HepG2 (cell line): ENCODE data around the gene AUP1. TPM values are rescaled to one million over a fixed set of nuclear protein-coding genes. Genes with fewer than 3 reads are reported as not detected.

Experiments used
- CHD2 ChIP-seq: IDR thresholded peaks from 2 replicates; pipeline ENCODE4 v1.6.1; 2011; ENCODE audit warnings: low read depth, low read length, improper control_type of control experiment
- ETV5 ChIP-seq: IDR thresholded peaks from 2 replicates; pipeline ENCODE4 v1.6.1; 2018; ENCODE audit warnings: missing biosample characterization, missing genetic modification reagents, inconsistent platforms, borderline replicate concordance
- FOXA1 ChIP-seq, 2 experiments: fragments of 450-650 bp in 1 of 2; sonication (generic) in 1 of 2; formaldehyde crosslinking in 1 of 2; IDR thresholded peaks; 2 replicates each; pipeline versions ENCODE4 v1.4.0 to v1.6.1; 2016 to 2020; ENCODE audit warnings: missing genetic modification reagents in 1 of 2
- PAF1 ChIP-seq: IDR thresholded peaks from 2 replicates; pipeline ENCODE4 v1.6.1; 2016; ENCODE audit warnings: missing genetic modification reagents, missing compliant biosample characterization
- PHF21A ChIP-seq: sonication (generic); formaldehyde crosslinking; IDR thresholded peaks from 2 replicates; pipeline ENCODE4 v1.5.0; 2020; ENCODE audit warnings: mild to moderate bottlenecking, missing genetic modification reagents
- POLR2G ChIP-seq: fragments of 200-400 bp; formaldehyde crosslinking; IDR thresholded peaks from 2 replicates; pipeline ENCODE4 v1.6.1; 2018; ENCODE audit warnings: mild to moderate bottlenecking, low read depth, low read length, moderate library complexity
- SRSF1 ChIP-seq: fragments of 200-400 bp; formaldehyde crosslinking; optimal IDR thresholded peaks from 2 replicates; pipeline ENCODE3; 2017; ENCODE audit warnings: mild to moderate bottlenecking, low read depth, low read length, moderate library complexity
- ZFP37 ChIP-seq: sonication (generic); formaldehyde crosslinking; IDR thresholded peaks from 2 replicates; pipeline ENCODE4 v1.4.0; 2020; ENCODE audit warnings: missing genetic modification reagents, borderline replicate concordance
- ZFY ChIP-seq: sonication (generic); formaldehyde crosslinking; IDR thresholded peaks from 2 replicates; pipeline ENCODE4 v1.4.0; 2020; ENCODE audit warnings: missing genetic modification reagents
- ZMYM3 ChIP-seq: sonication (generic); formaldehyde crosslinking; IDR thresholded peaks from 2 replicates; pipeline ENCODE4 v1.5.1; 2020; ENCODE audit warnings: mild to moderate bottlenecking, missing genetic modification reagents
- ZNF292 ChIP-seq: sonication (generic); formaldehyde crosslinking; IDR thresholded peaks from 2 replicates; pipeline ENCODE4 v1.8.1; 2022; ENCODE audit warnings: mild to moderate bottlenecking, low read depth, missing genetic modification reagents, borderline replicate concordance
- ZNF501 ChIP-seq: sonication (generic); formaldehyde crosslinking; IDR thresholded peaks from 2 replicates; pipeline ENCODE4 v1.5.1; 2020; ENCODE audit warnings: mild to moderate bottlenecking, moderate library complexity, missing genetic modification reagents
- ZNF768 ChIP-seq: sonication (generic); formaldehyde crosslinking; IDR thresholded peaks from 2 replicates; pipeline ENCODE4 v1.4.0; 2020; ENCODE audit warnings: missing genetic modification reagents
- ZSCAN21 ChIP-seq: sonication (generic); formaldehyde crosslinking; IDR thresholded peaks from 2 replicates; pipeline ENCODE4 v1.8.0; 2022; ENCODE audit warnings: mild to moderate bottlenecking, missing genetic modification reagents, moderate library complexity, borderline replicate concordance
- polyA plus RNA-seq, 8 experiments: library from polyadenylated mRNA; depleted of rRNA in 3 of 8; stranded (reverse) in 7 of 8; unstranded in 1 of 8; fragments of >200 nt; fragmentation: Illumina TruSeq in 4 of 8; extraction: Trizol in 4 of 8; gene quantifications; 2 replicates each; pipeline versions ENCODE4 v1.2.1 to v1.2.3, GENCODE V29; 2011 to 2016; ENCODE audit warnings: low read depth in 4 of 8, missing spikeins in 1 of 8, mixed read lengths in 1 of 8; ENCODE audit not compliant: insufficient read depth in 1 of 8
- total RNA-seq, 5 experiments: library from RNA; depleted of rRNA; stranded (reverse); fragments of >200 nt; fragmentation: Illumina TruSeq; extraction: Trizol; gene quantifications; 2 replicates each; pipeline ENCODE4 v1.2.3, GENCODE V29; 2016; ENCODE audit warnings: low read depth in 1 of 5
- TF ChIP-seq, protein P1 (sequence below), 2 experiments: fragments of 450-650 bp in 1 of 2; sonication (generic) in 1 of 2; formaldehyde crosslinking in 1 of 2; IDR thresholded peaks; 2 replicates each; pipeline versions ENCODE4 v1.6.1 to v1.8.0; 2016 to 2022; ENCODE audit warnings: antibody characterized with exemption in 1 of 2, mild to moderate bottlenecking in 1 of 2, missing genetic modification reagents in 1 of 2
- TF ChIP-seq, protein P2 (sequence below): sonication (generic); formaldehyde crosslinking; IDR thresholded peaks from 2 replicates; pipeline ENCODE4 v1.8.0; 2022; ENCODE audit warnings: missing genetic modification reagents, mild to moderate bottlenecking, moderate library complexity, borderline replicate concordance
- TF ChIP-seq, protein P3 (sequence below): sonication (generic); formaldehyde crosslinking; IDR thresholded peaks from 2 replicates; pipeline ENCODE4 v1.4.0; 2020; ENCODE audit warnings: missing genetic modification reagents

Gene AUP1
- total and polyA plus RNA-seq, 2 of the 13 experiments (the other 11 are each of a cell fraction or from before 2014, with no cell fraction given) = 174 to 267 TPM

DNA sequence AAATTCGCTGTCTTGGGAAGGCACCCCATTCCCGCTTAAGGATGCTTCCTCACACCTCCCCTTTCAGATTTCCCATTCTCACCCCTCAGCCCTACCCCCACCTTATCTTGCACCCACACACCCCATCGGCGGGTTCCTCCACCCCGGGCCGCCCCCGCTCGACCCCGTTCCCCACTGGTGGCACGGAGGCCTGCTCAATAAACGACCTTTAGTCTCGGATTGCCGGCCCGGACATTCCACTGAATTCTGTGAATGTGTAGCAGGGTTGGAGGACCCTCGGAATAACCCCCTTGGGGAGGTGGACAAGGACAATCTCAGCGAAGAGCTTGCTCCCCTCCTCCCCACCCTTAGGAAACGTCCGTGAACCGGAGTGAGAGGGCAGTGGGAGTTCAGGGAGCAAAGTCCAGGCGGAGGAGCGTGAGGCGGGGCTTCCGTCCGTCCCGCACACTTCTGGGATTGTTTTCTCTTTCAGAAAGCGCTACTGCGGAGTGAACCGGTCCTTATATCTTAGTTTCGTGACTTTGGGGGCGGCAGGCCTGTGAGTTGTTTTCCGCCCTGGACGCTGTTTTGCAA, 27.3 kb downstream of the AUP1 start (continued):
- TF ChIP-seq ZFP37 (CRISPR knock-in tag) = no peak
- no peak for TF ChIP-seq ZNF768 (CRISPR knock-in tag)
- TF ChIP-seq ZNF501 (CRISPR knock-in tag) = no peak
- TF ChIP-seq ZSCAN21 (CRISPR knock-in tag) = 0 out of 2 replicates have a peak, but pooled peaks have one; percentile 22
- no peak for TF ChIP-seq FOXA1 (IDR thresholded peaks at IDR 0.05)
- TF ChIP-seq FOXA1 (CRISPR knock-in tag; IDR thresholded peaks at IDR 0.05) = peak; percentile 30; the same call in 1 of the 2 replicates
- TF ChIP-seq PHF21A (CRISPR knock-in tag) = peak; percentile 80
- TF ChIP-seq PAF1 = 0 out of 2 replicates have a peak, but pooled peaks have one; percentile 22
- TF ChIP-seq, protein P1, sequence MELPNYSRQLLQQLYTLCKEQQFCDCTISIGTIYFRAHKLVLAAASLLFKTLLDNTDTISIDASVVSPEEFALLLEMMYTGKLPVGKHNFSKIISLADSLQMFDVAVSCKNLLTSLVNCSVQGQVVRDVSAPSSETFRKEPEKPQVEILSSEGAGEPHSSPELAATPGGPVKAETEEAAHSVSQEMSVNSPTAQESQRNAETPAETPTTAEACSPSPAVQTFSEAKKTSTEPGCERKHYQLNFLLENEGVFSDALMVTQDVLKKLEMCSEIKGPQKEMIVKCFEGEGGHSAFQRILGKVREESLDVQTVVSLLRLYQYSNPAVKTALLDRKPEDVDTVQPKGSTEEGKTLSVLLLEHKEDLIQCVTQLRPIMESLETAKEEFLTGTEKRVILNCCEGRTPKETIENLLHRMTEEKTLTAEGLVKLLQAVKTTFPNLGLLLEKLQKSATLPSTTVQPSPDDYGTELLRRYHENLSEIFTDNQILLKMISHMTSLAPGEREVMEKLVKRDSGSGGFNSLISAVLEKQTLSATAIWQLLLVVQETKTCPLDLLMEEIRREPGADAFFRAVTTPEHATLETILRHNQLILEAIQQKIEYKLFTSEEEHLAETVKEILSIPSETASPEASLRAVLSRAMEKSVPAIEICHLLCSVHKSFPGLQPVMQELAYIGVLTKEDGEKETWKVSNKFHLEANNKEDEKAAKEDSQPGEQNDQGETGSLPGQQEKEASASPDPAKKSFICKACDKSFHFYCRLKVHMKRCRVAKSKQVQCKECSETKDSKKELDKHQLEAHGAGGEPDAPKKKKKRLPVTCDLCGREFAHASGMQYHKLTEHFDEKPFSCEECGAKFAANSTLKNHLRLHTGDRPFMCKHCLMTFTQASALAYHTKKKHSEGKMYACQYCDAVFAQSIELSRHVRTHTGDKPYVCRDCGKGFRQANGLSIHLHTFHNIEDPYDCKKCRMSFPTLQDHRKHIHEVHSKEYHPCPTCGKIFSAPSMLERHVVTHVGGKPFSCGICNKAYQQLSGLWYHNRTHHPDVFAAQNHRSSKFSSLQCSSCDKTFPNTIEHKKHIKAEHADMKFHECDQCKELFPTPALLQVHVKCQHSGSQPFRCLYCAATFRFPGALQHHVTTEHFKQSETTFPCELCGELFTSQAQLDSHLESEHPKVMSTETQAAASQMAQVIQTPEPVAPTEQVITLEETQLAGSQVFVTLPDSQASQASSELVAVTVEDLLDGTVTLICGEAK (IDR thresholded peaks at IDR 0.05) = no peak
- TF ChIP-seq, protein P1 (CRISPR knock-in tag; IDR thresholded peaks at IDR 0.05) = no peak
- TF ChIP-seq, protein P2, sequence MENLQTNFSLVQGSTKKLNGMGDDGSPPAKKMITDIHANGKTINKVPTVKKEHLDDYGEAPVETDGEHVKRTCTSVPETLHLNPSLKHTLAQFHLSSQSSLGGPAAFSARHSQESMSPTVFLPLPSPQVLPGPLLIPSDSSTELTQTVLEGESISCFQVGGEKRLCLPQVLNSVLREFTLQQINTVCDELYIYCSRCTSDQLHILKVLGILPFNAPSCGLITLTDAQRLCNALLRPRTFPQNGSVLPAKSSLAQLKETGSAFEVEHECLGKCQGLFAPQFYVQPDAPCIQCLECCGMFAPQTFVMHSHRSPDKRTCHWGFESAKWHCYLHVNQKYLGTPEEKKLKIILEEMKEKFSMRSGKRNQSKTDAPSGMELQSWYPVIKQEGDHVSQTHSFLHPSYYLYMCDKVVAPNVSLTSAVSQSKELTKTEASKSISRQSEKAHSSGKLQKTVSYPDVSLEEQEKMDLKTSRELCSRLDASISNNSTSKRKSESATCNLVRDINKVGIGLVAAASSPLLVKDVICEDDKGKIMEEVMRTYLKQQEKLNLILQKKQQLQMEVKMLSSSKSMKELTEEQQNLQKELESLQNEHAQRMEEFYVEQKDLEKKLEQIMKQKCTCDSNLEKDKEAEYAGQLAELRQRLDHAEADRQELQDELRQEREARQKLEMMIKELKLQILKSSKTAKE = peak; percentile 94
- peak; percentile 39 for TF ChIP-seq ZFY (CRISPR knock-in tag)
- TF ChIP-seq POLR2G = peak; percentile 96
- TF ChIP-seq CHD2 = no peak; the same call in none of the 2 replicates
- no peak; the same call in 1 of the 2 replicates for TF ChIP-seq ZMYM3 (CRISPR knock-in tag)
- no peak for TF ChIP-seq ZNF292 (CRISPR knock-in tag)
- TF ChIP-seq ETV5 (CRISPR knock-in tag) = peak; percentile 77; the same call in 1 of the 2 replicates
- TF ChIP-seq, protein P3, sequence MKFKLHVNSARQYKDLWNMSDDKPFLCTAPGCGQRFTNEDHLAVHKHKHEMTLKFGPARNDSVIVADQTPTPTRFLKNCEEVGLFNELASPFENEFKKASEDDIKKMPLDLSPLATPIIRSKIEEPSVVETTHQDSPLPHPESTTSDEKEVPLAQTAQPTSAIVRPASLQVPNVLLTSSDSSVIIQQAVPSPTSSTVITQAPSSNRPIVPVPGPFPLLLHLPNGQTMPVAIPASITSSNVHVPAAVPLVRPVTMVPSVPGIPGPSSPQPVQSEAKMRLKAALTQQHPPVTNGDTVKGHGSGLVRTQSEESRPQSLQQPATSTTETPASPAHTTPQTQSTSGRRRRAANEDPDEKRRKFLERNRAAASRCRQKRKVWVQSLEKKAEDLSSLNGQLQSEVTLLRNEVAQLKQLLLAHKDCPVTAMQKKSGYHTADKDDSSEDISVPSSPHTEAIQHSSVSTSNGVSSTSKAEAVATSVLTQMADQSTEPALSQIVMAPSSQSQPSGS (CRISPR knock-in tag) = no peak
- TF ChIP-seq SRSF1 = no peak
